ENCODE measurements around the gene ZNF253.
"Not testable (repeated sequence)": the region's sequence is repeated elsewhere in the genome, so short reads cannot be mapped to it uniquely, and the experiment has no call there.

DNA sequence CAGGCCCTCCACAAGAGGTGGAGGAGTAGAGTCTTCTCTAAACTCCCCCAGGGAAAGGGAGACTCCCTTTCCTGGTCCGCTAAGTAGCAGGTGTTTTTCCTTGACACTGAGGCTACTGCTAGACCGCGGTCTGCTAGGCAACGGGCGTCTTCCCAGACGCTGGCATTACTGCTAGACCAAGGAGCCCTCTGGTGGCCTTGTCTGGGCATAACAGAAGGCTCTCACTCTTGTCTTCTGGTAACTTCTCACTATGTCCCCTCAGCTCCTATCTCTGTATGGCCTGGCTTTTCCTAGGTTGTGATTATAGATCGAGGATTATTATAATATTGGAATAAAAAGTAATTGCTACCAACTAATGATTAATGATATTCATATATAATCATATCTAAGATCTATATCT lies 64.7 kb downstream of the ZNF253 start:
- TF ChIP-seq ARNT (IDR thresholded peaks at IDR 0.05); BHLHE40 (IDR thresholded peaks at IDR 0.05; ENCODE audit: borderline replicate concordance); L3MBTL2 (conservative IDR thresholded peaks at IDR 0.05); FOXM1 (IDR thresholded peaks at IDR 0.05; ENCODE audit: borderline replicate concordance); TARDBP (IDR thresholded peaks at IDR 0.05): not testable (repeated sequence)
- TF ChIP-seq, protein P1, sequence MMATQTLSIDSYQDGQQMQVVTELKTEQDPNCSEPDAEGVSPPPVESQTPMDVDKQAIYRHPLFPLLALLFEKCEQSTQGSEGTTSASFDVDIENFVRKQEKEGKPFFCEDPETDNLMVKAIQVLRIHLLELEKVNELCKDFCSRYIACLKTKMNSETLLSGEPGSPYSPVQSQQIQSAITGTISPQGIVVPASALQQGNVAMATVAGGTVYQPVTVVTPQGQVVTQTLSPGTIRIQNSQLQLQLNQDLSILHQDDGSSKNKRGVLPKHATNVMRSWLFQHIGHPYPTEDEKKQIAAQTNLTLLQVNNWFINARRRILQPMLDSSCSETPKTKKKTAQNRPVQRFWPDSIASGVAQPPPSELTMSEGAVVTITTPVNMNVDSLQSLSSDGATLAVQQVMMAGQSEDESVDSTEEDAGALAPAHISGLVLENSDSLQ (IDR thresholded peaks at IDR 0.05): not testable (repeated sequence)
